Mammary epithelial cell (primary cell): ENCODE results near the gene C2orf92.

Experiments
- EZH2 ChIP-seq: IDR thresholded peaks from 2 replicates; pipeline ENCODE4 v1.6.1; 2012; ENCODE audit warnings: low read length, inconsistent platforms, borderline replicate concordance
- TF ChIP-seq, protein P1 (sequence below), 2 donors: IDR thresholded peaks in 1 of 2; conservative IDR thresholded peaks in 1 of 2; 2 replicates each; pipeline ENCODE4 v1.5.1; 2011 to 2012; ENCODE audit warnings: inconsistent platforms in 2 of 2, low read length in 2 of 2, mild to moderate bottlenecking in 2 of 2, control low read depth in 1 of 2, low read depth in 1 of 2; ENCODE audit not compliant: insufficient read depth in 1 of 2; ENCODE audit errors: extremely low read depth in 1 of 2

DNA sequence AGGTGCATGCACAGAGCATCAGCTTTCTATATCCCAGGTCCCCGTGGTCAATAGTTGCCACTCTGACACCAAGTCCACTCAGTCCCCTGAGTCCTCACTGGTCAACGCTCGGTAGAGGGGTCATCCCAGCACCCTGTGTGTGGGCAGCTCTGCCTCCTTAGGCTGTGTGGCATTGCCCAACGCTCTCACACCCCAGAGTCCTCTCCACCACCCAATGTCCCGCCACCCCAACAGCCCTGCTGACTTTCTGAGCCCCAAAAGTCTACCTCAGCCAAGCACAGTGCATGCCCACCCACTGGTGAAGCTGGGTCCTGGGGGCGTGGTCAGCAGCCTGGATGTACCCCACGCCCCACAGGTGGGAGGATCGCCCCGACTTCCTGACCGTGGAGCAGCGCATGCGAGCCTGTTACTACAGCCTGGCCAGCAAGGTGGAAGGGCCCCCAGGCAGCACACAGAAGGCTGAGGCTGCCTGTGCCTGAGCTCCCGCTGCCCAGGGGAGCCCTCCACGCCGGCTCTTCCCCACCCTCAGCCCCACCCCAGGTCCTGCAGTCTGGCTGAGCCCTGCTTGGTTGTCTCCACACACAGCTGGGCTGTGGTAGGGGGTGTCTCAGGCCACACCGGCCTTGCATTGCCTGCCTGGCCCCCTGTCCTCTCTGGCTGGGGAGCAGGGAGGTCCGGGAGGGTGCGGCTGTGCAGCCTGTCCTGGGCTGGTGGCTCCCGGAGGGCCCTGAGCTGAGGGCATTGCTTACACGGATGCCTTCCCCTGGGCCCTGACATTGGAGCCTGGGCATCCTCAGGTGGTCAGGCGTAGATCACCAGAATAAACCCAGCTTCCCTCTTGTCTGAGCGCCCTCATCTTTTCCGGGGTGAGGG is 69.7 kb downstream of the C2orf92 start:
- TF ChIP-seq, protein P1, sequence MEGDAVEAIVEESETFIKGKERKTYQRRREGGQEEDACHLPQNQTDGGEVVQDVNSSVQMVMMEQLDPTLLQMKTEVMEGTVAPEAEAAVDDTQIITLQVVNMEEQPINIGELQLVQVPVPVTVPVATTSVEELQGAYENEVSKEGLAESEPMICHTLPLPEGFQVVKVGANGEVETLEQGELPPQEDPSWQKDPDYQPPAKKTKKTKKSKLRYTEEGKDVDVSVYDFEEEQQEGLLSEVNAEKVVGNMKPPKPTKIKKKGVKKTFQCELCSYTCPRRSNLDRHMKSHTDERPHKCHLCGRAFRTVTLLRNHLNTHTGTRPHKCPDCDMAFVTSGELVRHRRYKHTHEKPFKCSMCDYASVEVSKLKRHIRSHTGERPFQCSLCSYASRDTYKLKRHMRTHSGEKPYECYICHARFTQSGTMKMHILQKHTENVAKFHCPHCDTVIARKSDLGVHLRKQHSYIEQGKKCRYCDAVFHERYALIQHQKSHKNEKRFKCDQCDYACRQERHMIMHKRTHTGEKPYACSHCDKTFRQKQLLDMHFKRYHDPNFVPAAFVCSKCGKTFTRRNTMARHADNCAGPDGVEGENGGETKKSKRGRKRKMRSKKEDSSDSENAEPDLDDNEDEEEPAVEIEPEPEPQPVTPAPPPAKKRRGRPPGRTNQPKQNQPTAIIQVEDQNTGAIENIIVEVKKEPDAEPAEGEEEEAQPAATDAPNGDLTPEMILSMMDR (conservative IDR thresholded peaks at IDR 0.05 in 1 of 2, IDR thresholded peaks at IDR 0.05 in 1 of 2; ENCODE audit: extremely low read depth in 1 of 2, insufficient read depth in 1 of 2, low read depth in 1 of 2, low read length in 2 of 2), result no peak
- TF ChIP-seq EZH2, result no peak
